ENCODE data around the gene MZT2B. TPM values are rescaled to one million over a fixed set of nuclear protein-coding genes. Genes with fewer than 3 reads are reported as not detected.

Gene MZT2B
- total and polyA plus RNA-seq, 2 of the 13 experiments (the other 11 are each of a cell fraction or from before 2014, with no cell fraction given), result 253 to 410 TPM

DNA sequence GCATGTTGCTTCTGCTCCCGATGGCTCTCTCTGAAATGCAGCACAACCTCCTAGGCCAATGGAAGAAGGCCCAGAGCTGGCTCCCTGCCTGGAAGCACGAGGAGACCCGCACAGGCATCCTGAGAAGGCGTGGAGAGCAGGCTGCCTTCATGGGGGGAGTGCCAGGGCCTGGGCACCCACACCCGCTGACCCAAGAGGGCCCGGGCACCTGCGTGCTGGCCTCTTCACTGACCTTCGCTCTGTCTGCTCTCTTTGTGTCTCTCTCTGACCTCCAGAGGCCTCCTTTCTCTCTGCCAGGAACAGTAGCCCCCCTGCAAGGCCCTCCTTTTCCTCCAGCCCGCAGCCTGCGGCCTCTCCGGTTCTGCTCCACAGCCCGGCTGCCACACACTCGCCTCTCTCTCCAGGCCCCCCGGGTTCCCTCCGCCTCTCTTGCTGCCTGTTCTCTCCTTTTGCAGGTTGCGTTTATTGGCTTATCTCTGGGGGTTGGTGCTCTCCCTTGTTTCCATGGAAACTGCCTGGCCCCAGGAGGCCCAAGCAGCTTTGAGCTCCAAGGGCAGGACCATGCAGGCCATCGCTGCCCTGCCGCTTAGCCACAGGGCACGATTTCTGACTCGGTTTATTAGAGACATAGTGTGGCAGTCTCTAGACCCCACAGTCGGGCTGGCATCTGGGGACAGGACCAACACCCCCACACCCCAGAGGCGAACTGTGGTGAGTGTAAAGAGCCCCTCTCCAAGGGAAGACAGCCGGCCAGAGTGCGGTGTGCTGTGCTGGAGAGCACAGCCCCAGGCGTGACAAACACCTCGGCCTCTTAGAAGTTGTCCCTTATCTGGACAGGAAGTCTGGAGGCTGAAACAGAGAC is 1.7 kb downstream of the MZT2B start (continued):
- TF ChIP-seq, protein P1, sequence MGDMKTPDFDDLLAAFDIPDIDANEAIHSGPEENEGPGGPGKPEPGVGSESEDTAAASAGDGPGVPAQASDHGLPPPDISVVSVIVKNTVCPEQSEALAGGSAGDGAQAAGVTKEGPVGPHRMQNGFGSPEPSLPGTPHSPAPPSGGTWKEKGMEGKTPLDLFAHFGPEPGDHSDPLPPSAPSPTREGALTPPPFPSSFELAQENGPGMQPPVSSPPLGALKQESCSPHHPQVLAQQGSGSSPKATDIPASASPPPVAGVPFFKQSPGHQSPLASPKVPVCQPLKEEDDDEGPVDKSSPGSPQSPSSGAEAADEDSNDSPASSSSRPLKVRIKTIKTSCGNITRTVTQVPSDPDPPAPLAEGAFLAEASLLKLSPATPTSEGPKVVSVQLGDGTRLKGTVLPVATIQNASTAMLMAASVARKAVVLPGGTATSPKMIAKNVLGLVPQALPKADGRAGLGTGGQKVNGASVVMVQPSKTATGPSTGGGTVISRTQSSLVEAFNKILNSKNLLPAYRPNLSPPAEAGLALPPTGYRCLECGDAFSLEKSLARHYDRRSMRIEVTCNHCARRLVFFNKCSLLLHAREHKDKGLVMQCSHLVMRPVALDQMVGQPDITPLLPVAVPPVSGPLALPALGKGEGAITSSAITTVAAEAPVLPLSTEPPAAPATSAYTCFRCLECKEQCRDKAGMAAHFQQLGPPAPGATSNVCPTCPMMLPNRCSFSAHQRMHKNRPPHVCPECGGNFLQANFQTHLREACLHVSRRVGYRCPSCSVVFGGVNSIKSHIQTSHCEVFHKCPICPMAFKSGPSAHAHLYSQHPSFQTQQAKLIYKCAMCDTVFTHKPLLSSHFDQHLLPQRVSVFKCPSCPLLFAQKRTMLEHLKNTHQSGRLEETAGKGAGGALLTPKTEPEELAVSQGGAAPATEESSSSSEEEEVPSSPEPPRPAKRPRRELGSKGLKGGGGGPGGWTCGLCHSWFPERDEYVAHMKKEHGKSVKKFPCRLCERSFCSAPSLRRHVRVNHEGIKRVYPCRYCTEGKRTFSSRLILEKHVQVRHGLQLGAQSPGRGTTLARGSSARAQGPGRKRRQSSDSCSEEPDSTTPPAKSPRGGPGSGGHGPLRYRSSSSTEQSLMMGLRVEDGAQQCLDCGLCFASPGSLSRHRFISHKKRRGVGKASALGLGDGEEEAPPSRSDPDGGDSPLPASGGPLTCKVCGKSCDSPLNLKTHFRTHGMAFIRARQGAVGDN (CRISPR knock-in tag; IDR thresholded peaks at IDR 0.05), result peak; percentile 70
- no peak for TF ChIP-seq RAD51 (IDR thresholded peaks at IDR 0.05; ENCODE audit: borderline replicate concordance)
- TF ChIP-seq GFI1 (CRISPR knock-in tag; IDR thresholded peaks at IDR 0.05; ENCODE audit: borderline replicate concordance), result no peak
- TF ChIP-seq CENPX (CRISPR knock-in tag; IDR thresholded peaks at IDR 0.05), result no peak
- TF ChIP-seq ZNF143 (CRISPR knock-in tag; IDR thresholded peaks at IDR 0.05), result no peak
- 0 out of 2 replicates have a peak, but pooled peaks have one; percentile 8 for TF ChIP-seq KLF6 (CRISPR knock-in tag; IDR thresholded peaks at IDR 0.05)
- TF ChIP-seq STAT5B (CRISPR knock-in tag; IDR thresholded peaks at IDR 0.05), result no peak
- no peak for TF ChIP-seq JDP2 (CRISPR knock-in tag; IDR thresholded peaks at IDR 0.05; ENCODE audit: borderline replicate concordance)
- 0 out of 2 replicates have a peak, but pooled peaks have one; percentile 39 for TF ChIP-seq ZNF616 (CRISPR knock-in tag; IDR thresholded peaks at IDR 0.05; ENCODE audit: low read depth)
- TF ChIP-seq ARID2 (CRISPR knock-in tag; IDR thresholded peaks at IDR 0.05; ENCODE audit: borderline replicate concordance), result no peak
- TF ChIP-seq ZNF33A (CRISPR knock-in tag; IDR thresholded peaks at IDR 0.05; ENCODE audit: borderline replicate concordance), result no peak
- 0 out of 2 replicates have a peak, but pooled peaks have one; percentile 7 for TF ChIP-seq ZFY (CRISPR knock-in tag; IDR thresholded peaks at IDR 0.05)
- TF ChIP-seq EEA1 (CRISPR knock-in tag; IDR thresholded peaks at IDR 0.05; ENCODE audit: borderline replicate concordance), result 0 out of 2 replicates have a peak, but pooled peaks have one; percentile 11
- no peak for TF ChIP-seq CAMTA2 (CRISPR knock-in tag; IDR thresholded peaks at IDR 0.05; ENCODE audit: borderline replicate concordance)
- TF ChIP-seq, protein P2, sequence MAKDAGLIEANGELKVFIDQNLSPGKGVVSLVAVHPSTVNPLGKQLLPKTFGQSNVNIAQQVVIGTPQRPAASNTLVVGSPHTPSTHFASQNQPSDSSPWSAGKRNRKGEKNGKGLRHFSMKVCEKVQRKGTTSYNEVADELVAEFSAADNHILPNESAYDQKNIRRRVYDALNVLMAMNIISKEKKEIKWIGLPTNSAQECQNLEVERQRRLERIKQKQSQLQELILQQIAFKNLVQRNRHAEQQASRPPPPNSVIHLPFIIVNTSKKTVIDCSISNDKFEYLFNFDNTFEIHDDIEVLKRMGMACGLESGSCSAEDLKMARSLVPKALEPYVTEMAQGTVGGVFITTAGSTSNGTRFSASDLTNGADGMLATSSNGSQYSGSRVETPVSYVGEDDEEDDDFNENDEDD (CRISPR knock-in tag; IDR thresholded peaks at IDR 0.05; ENCODE audit: borderline replicate concordance), result 0 out of 2 replicates have a peak, but pooled peaks have one; percentile 14
- no peak for TF ChIP-seq KAT7 (CRISPR knock-in tag; IDR thresholded peaks at IDR 0.05; ENCODE audit: borderline replicate concordance)
- TF ChIP-seq HDAC6 (IDR thresholded peaks at IDR 0.05; ENCODE audit: low read depth, low read length), result no peak
- TF ChIP-seq, protein P3, sequence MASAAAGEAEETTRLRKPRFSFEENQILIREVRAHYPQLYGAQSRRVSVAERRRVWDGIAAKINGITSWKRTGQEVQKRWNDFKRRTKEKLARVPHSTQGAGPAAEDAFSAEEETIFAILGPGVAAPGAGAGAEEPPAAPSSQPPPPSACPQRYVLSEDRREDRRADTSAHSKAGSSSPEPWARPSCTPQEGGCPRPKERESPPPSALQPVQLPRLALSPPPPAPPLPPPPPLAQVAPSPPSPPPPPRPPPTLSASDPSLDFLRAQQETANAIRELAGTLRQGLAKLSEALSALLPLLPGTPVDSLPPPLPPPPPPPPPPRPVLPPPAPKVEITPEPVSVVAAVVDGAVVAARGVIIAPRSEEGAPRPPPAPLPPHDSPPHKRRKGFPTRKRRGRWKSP (CRISPR knock-in tag; IDR thresholded peaks at IDR 0.05), result no peak
- TF ChIP-seq ZNF292 (CRISPR knock-in tag; IDR thresholded peaks at IDR 0.05; ENCODE audit: borderline replicate concordance, low read depth), result 0 out of 2 replicates have a peak, but pooled peaks have one; percentile 35
- TF ChIP-seq ZC3H13 (CRISPR knock-in tag; IDR thresholded peaks at IDR 0.05), result no peak
- peak; percentile 27 for TF ChIP-seq AGO1 (IDR thresholded peaks at IDR 0.05; ENCODE audit: low read depth, low read length, poor library complexity, severe bottlenecking)
- TF ChIP-seq CENPT (CRISPR knock-in tag; IDR thresholded peaks at IDR 0.05; ENCODE audit: low read depth), result no peak
- TF ChIP-seq TBL1XR1 (IDR thresholded peaks at IDR 0.05; ENCODE audit: borderline replicate concordance, low read length, partially characterized antibody), result no peak

All from HepG2 (cell line).